Activated CD8-positive, alpha-beta T cell treated with anti-CD3 and anti-CD28 coated beads for 36 hours (primary cell): ENCODE results near the gene CLEC4D. TPM values are rescaled to one million over a fixed set of nuclear protein-coding genes. Genes with fewer than 3 reads are reported as not detected.
A peak's percentile ranks its signal among the peaks of the same experiment; 100 is the strongest.
"Not testable (repeated sequence)": the region's sequence is repeated elsewhere in the genome, so short reads cannot be mapped to it uniquely, and the experiment has no call there.

Experiments used
- ATAC-seq: fragments of 200-7000 bp; cut with Tn5 transposase; one replicate; pipeline ENCODE4 v1.10.0; 2021; ENCODE audit warnings: mild to moderate bottlenecking, moderate library complexity
- CTCF ChIA-PET: fragments of 350-600 bp; sonication (Branson Sonifier 250); formaldehyde crosslinking; loops from one replicate; lab custom pipeline; 2021; ENCODE audit warnings: antibody characterized with exemption; lab: Charles Lee
- POLR2A ChIA-PET: fragments of 350-600 bp; sonication (Branson Sonifier 250); formaldehyde crosslinking; loops from one replicate; lab custom pipeline; 2021; ENCODE audit warnings: antibody characterized with exemption; lab: Charles Lee
- DNase-seq: peaks from one replicate; pipeline ENCODE4 v3.0.0-alpha.2; 2020
- H3K27ac Mint-ChIP-seq: one replicate; pipeline ENCODE4 v1.8.0; 2021; ENCODE audit warnings: mild to moderate bottlenecking, mixed read lengths
- H3K27me3 Mint-ChIP-seq: one replicate; pipeline ENCODE4 v1.8.0; 2021; ENCODE audit warnings: mixed read lengths
- H3K36me3 Mint-ChIP-seq: one replicate; pipeline ENCODE4 v1.8.0; 2021; ENCODE audit warnings: low read depth, mixed read lengths
- H3K4me1 Mint-ChIP-seq: one replicate; pipeline ENCODE4 v1.8.0; 2021; ENCODE audit warnings: low read depth, mixed read lengths
- H3K4me3 Mint-ChIP-seq: one replicate; pipeline ENCODE4 v1.8.0; 2021; ENCODE audit warnings: mild to moderate bottlenecking, moderate library complexity, mixed read lengths
- H3K9me3 Mint-ChIP-seq: one replicate; pipeline ENCODE4 v1.8.0; 2021; ENCODE audit warnings: mixed read lengths
- intact Hi-C: fragments of 100-400 bp; cut with micrococcal nuclease; formaldehyde crosslinking; loops from one replicate; pipeline ENCODE4 v1.10.0; 2022
- total RNA-seq, 2 experiments: library from RNA; stranded (reverse); gene quantifications; one replicate each; pipeline ENCODE4 v1.2.3, GENCODE V29; 2021
- TF ChIP-seq, protein P1 (sequence below): fragments of 200-600 bp; IDR thresholded peaks from one replicate; pipeline ENCODE4 v1.8.0; 2022; ENCODE audit warnings: antibody characterized with exemption, mild to moderate bottlenecking

CLEC4D gene
- total RNA-seq, 2 experiments from 2014 or later, result not detected

DNA sequence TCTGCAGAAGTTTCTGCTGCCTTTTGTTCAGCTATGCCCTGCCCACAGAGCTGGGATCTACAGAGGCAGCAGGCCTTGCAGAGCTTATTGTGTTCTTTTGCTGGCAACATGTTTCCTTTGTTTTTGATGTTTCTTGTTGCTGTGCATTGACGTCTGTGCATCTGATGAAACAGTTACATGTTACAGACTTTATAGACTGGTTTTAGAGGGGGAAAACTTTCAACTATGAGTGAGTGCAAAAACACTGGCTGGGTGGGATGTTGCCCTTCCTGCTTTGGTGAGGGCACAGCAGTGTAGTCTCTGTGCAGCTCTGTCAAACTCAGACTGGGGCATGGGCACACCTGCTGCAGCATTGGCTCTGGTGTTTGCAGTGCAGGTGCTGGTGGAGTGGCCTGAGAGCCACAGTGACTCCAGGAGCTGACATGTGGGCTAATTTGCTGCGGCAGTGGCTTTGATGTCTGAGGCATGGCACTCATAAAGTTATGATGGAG, 30.7 kb upstream of the CLEC4D start:
- DNase-seq, result no peak
- Mint-ChIP-seq H3K4me3 (no peak overlapping the region), H3K9me3 (peaks cover 1% of the 10 kb centered on the region), H3K27me3 (peaks cover 3% of the 10 kb centered on the region), H3K27ac (no peak overlapping the region), H3K36me3 (no peaks in the 10 kb centered on the region), H3K4me1 (peaks cover 16% of the 10 kb centered on the region)
- ChIA-PET CTCF (no interaction called here), POLR2A (no interaction called here)
- intact Hi-C loops, result no loop called here
- ATAC-seq, result peak; percentile 42
- TF ChIP-seq, protein P1, sequence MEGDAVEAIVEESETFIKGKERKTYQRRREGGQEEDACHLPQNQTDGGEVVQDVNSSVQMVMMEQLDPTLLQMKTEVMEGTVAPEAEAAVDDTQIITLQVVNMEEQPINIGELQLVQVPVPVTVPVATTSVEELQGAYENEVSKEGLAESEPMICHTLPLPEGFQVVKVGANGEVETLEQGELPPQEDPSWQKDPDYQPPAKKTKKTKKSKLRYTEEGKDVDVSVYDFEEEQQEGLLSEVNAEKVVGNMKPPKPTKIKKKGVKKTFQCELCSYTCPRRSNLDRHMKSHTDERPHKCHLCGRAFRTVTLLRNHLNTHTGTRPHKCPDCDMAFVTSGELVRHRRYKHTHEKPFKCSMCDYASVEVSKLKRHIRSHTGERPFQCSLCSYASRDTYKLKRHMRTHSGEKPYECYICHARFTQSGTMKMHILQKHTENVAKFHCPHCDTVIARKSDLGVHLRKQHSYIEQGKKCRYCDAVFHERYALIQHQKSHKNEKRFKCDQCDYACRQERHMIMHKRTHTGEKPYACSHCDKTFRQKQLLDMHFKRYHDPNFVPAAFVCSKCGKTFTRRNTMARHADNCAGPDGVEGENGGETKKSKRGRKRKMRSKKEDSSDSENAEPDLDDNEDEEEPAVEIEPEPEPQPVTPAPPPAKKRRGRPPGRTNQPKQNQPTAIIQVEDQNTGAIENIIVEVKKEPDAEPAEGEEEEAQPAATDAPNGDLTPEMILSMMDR, result no peak

DNA sequence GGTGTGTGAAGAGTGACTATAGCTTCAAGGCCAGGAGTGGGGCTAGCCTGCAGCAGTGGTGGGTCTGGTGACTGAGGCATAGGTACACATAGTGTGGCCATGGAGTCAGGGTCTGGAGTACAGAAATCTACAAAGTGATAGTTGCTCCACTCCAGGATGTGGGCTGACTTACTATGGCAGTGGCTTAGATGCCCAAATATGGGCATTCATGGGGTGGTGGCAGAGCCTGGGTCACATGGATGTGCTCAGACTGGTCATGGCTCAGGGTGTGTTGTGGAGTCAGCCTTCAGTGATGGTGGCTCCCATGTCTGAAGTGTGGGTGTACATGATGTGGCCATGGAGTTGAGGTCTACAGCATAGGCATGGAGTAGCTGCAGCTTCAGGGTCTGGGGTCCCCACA, 30.2 kb upstream of the CLEC4D start:
- Mint-ChIP-seq H3K36me3 (no peaks in the 10 kb centered on the region), H3K27me3 (peaks cover 3% of the 10 kb centered on the region), H3K9me3 (peaks cover 1% of the 10 kb centered on the region), H3K4me3 (no peak overlapping the region), H3K4me1 (peaks cover 16% of the 10 kb centered on the region), H3K27ac (no peak overlapping the region)
- ChIA-PET CTCF (no interaction called here), POLR2A (no interaction called here)
- TF ChIP-seq, protein P1, result no peak
- DNase-seq (peak; percentile 36), ATAC-seq (peak; percentile 89)
- intact Hi-C loops, result no loop called here

DNA sequence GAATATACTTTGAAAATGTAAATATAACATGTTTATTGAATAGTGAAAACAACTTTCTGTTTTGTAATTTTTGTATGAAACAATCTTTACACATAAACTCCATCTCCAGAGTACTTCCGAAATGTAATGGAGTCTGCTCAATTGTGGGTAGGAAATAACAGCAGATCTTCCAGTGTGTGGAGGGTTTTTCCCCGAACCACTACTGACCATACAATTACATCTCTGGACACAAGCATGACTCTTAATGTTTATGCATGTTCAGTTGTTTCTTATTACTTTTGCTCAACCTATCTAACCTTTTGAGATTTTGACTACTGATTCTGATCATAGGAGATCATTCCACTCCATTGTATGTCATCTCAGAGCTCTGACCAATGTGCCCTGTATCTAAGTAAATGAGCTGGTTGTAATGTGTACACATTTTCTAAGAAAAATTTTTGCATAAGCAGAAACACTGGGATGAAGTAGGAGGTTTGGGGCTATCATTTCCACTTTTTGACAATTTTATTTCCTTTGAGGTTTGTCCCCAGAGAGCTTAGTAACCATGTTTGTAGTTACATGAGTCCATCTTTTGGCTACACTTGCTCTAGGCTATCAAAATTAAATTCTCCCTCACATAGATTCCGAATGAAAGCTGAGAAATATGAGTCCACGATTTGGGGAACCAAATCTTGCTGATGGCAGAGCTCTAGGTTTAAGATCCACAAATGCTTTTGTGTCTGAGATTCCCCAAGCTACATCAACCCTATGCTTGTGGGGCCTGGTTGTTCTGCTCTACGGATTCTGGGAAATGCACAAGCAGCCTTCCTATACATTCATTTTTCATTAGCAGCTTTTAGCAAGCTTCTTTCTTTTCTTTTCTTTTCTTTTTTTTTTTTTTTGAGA, 21.4 kb upstream of the CLEC4D start:
- intact Hi-C loops, result loop anchor here (2.0 kb wide), 1 partner anchor 157 kb away; no protein-coding TSS in a partner anchor
- TF ChIP-seq, protein P1, result no peak
- ATAC-seq, result peak; percentile 40
- Mint-ChIP-seq H3K27ac (peak overlapping the region; percentile 66), H3K4me3 (no peak overlapping the region), H3K36me3 (peaks cover 2% of the 10 kb centered on the region), H3K4me1 (peaks cover 28% of the 10 kb centered on the region), H3K9me3 (no peaks in the 10 kb centered on the region), H3K27me3 (peaks cover 9% of the 10 kb centered on the region)
- DNase-seq, result no peak
- CTCF ChIA-PET, result interaction anchor here (0.8 to 5.3 kb wide), 5 partner anchors 9 to 383 kb away, joined by 3 to 22 read pairs (median 3); no protein-coding TSS in a partner anchor
- POLR2A ChIA-PET, result no interaction called here

DNA sequence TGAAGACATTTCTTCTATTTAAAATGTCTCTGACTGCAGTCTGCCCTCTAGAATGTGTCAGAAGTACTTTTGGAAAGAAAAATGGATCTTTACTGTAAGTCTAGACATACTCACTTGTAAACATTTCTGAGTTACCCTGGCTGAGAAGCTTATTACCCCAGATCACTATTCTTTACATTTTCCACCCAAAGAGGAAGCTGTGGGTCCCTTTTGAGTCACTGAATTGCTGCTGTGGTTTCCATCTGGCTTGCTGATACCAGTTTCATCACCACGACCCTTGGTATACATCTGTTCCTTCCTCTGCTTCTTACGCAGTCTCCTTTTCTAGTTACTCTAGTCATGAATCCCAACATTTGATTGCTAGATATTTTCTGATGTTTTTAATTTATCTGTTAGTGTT, 20.2 kb upstream of the CLEC4D start:
- ATAC-seq, result peak; percentile 91
- Mint-ChIP-seq H3K27me3 (peaks cover 11% of the 10 kb centered on the region), H3K9me3 (no peaks in the 10 kb centered on the region), H3K27ac (peak overlapping the region; percentile 66), H3K4me3 (peak overlapping the region; percentile 2), H3K36me3 (peaks cover 2% of the 10 kb centered on the region), H3K4me1 (peaks cover 28% of the 10 kb centered on the region)
- ChIA-PET CTCF (interaction anchor here (1.6 to 5.3 kb wide), 2 partner anchors 10 to 51 kb away, joined by 5 to 22 read pairs; no protein-coding TSS in a partner anchor), POLR2A (interaction anchor here (0.6 kb wide), 1 partner anchor 16 kb away, joined by 4 read pairs; no protein-coding TSS in a partner anchor)
- DNase-seq, result peak; percentile 82
- intact Hi-C loops, result loop anchor here (2.0 kb wide), 1 partner anchor 156 kb away; no protein-coding TSS in a partner anchor
- TF ChIP-seq, protein P1, result no peak

DNA sequence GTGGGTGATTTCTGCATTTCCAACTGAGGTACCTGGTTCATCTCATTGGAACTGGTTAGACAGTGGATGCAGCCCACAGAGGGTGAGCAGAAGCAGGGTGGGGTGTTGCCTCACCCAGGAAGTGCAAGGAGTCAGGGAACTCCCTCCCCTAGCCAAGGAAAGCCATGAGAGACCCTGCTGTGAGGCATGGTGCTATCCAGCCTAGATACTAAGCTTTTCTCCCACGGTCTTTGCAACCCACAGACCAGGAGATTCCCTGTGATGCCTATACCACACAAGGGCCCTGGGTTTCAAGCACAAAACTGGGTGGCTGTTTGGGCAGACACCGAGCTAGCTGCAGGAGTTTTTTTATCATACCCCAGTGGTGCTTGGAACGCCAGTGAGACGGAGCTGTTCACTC, 17.6 kb upstream of the CLEC4D start:
- DNase-seq, H3K9me3 Mint-ChIP-seq, H3K36me3 Mint-ChIP-seq, CTCF ChIA-PET, intact Hi-C loops, POLR2A ChIA-PET, H3K27ac Mint-ChIP-seq, H3K4me3 Mint-ChIP-seq, ATAC-seq: not testable (repeated sequence)
- peaks cover 12% of the 10 kb centered on the region for H3K27me3 Mint-ChIP-seq
- peaks cover 28% of the 10 kb centered on the region for H3K4me1 Mint-ChIP-seq

DNA sequence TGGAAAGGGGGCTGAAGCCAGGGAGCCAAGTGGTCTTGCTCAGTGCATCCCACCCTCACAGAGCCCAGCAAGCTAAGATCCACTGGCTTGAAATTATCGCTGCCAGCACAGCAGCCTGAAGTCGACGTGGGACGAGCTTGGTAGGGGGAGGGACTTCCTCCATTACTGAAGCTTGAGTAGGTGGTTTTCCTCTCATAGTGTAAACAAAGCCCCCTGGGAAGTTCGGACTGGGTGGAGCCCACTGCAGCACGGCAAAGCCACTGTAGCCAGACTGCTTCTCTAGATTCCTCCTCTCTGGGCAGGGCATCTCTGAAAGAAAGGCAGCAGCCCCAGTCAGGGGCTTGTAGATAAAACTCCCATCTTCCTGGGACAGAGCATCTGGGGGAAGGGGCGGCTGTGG, 17.2 kb upstream of the CLEC4D start:
- DNase-seq, result not testable (repeated sequence)

More for the DNA sequence above, 17.2 kb upstream of the CLEC4D start:
- CTCF ChIA-PET, H3K36me3 Mint-ChIP-seq, ATAC-seq, H3K4me3 Mint-ChIP-seq, POLR2A ChIA-PET, intact Hi-C loops, H3K9me3 Mint-ChIP-seq, H3K27ac Mint-ChIP-seq: not testable (repeated sequence)
- peaks cover 27% of the 10 kb centered on the region for H3K4me1 Mint-ChIP-seq
- peaks cover 12% of the 10 kb centered on the region for H3K27me3 Mint-ChIP-seq
